ENCODE measurements around the gene CBARP.

The CBARP gene

DNA sequence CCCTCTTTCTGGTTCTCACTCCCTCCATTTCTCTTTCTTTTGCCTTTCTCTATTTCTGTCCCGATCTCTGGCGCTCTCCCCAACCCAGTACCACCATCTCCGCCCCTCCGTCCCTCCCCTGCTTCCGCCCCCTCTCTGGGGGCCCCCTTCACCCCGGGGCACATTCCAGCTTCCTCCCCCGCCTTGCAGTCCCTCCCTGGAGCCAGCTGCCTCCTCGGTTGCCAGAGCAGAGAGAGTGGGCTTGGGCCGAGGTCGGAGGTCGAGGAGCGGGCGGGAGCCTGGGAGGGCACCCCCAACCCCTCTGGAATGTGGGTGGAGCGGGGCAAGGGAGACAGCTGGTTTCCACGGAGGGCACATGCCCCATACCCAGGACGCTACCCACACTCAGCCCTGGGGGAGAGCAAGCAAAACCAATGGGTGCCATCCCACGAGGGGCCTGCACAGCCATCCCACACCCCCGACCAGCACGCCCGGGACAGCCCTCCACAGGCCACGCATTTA lies 24.9 kb upstream of the CBARP start:
- FAIRE-seq = no peak

DNA sequence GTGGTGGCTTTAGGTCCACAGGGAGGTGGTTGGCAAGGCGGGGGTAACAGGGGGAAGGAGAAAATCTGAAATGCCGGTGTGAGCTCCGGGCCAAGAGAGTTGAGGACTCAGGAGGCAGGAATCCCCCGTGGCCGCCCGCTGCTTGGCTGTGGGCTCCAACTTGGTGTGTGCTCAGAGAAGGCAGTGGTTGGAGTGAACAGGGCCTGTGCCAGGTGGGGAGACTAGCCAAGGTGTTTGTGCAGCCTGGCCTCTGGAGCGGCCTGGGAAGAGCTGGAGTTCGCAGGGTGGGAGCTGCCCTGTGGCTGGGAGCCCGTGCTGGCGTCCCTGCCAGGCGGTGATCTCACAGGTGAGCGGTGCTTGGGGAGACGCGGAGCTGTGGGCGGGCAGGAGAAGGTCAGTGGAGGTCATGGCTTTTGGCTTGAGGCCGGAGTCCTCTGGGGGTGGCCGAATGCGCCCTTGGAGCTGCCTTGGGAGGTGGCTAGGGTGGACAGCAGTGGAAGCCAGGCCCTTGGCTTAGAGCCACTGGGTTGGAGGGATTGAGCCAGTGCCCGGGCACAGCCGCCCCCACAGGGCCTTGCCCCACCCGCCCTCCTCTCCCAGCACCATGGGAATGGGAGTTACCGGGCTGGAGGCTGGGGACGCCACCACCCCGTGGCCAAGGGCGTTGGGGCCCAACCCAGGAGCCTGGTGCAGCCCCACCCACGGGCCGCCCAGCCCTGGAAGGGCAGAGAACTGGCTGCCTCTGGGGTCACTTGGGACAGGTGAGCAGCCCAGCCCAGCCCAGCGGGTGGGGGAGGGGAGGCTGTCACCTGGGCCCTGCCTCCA lies 24.2 kb upstream of the CBARP start:
- no peak for FAIRE-seq

DNA sequence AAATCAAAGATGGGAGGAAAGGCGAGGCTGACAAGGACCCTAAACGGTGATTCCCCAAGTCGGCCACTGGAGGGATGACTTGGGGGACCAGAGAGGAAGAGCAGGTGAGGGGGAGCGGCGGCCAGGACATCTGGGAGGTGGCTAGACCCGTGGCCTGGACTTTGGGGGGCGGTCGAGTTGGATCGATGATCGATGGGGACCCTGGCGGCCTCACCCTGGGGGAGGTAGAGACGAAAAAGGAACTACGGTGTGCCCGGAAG lies 23.7 kb upstream of the CBARP start:
- no peak for FAIRE-seq

DNA sequence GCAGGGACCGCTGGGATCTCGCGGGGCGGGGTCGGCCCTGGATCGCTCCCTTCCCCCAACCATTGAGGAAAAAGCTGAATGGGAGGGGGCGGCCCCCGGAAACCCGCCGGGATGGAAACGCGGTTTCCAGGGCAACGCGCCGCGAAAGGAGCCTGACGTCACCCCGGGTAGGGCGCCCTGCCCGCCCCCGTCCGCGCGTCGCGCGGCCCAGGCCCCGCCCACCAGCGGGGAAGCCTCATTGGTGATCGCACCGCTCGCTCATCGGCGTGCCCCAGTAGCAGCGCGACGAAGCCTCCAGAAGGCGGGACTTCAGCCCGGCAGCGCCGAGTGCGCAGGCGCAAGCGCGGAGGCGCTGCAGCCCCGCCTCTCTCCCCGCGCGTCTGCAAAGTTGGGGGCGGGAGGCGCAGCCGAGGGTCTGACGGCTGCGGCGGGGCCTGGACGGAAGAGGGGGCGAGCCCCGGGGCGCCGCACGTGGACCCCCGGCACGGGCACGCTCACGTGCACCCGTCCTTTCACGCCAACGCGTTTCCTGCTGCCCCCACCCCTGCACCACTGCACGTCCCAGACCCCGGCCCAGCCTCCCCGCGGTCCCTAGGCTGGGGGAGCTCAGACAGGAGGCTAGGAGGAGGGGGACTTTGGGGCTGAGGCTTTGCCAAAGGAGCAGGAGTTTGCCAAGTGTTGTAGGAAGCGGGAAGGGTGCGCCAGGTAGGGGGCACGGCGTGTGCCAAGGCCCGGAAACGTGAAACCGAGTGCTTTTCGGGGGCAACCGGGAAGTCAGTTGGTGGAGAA lies 23.1 kb upstream of the CBARP start:
- FAIRE-seq = no peak

DNA sequence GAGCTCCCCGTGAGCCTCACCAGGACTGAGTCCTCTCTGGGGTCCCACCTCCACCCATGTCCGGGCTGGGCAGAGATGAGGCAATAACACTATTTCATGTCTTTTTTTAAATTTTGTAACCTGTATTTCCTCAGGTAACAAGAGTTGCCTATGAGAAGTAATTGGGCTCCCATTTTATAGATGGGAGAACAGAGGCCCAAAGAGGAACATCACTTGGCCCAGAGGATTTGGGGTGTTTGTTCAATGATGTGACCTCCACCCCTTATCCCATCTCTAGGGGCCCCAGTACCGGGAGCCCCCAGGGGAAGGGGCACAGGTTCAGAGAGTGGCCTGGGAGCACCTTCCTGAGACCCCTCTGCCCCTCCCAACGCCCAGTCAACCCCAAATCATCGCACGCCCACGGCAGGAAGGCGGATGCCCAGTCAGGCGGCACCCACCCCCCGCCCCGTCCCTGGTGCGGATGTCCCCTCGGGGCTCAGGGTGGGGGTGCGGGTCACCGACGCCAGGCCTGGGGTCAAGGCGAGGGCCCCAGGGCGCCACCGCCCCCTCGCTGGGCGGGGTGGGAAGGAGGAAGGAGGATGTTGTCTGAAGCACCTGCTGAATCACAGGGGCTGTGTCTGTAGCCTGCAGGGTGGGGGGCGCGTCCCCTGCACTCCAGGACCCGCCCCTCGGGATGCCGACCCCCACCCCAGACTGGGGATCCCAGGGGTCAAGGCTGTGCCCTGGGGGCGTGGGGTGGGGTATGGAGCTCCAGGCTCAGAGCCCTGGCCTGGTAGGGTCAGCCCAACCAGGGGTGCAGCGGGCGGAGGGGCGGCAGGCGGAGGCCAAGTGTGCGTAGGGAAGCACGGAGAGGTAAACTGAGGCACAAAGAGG lies 22.3 kb upstream of the CBARP start:
- FAIRE-seq = no peak

DNA sequence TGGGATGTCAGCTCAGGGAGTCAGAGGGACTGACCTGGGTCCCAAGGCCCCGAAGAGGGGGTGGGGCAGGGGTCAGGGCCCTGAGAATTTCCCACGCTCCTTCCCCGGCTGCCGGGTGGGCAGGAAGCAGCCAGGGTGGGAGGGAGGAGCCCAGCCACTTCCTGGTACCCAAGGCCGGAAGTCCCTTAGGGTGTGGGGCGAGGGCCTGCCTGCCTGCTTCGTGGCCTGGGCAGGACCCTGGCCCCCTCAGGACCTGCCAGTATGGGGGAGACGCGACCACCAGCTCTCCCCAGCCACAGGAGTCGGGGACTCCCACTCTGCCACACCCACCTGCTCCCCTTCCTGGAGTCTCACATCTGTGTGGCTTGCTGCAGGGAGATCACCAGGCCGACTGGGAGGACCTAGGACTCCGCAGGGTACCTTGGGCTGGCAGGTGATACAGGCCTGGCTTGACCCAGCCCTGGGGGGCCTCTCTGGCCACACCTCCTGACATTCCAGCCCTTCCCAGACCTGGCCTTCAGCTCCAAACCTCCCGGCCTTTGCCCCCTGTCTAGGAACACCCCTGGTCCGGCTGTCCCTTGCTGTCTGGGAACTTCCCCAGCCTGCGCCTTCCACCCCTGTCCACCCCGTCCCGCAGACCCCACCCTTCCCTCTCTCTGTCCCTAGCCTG lies 21.5 kb upstream of the CBARP start:
- no peak for FAIRE-seq

DNA sequence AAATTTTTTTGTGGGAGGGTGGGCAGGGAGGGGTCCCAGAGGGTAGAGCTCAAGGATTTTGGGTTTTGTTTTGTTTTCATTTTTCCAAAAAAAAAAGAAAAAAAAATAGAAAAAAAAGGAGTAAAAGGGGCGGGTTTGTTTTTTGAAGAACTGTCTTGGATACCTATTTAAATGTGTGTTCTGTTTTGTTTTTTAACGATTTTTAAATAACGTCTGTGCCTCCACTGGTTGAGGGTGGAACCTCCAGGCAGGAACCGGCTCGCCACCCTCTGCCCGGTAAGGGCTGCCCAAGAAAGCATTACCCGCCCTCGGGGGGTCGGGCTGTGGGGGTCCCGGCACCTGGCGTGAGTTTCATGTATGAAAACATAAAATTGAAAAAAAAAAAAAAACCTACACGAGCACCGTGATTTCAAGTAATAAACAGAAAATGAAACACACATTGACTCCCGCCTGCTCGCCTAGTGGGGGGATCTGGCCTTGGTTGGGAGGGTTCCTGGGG lies 21.0 kb upstream of the CBARP start:
- FAIRE-seq = no peak

DNA sequence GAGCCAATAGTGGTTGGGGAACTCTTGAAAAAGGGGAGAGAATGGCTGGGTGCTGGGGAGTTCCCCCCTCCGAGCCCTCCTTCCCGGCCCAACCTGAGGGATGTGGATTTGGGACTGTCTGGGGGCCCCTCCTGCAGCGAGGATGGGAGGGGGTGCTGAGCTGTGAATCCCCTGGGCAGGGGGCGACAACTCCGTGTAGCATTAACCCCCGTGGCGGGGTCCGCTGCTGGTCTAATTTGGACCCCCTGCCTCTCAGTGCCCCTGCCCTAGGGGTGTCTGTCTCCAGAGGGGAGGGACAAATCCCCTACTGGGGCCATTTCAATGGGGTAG lies 20.3 kb upstream of the CBARP start:
- no peak for FAIRE-seq

DNA sequence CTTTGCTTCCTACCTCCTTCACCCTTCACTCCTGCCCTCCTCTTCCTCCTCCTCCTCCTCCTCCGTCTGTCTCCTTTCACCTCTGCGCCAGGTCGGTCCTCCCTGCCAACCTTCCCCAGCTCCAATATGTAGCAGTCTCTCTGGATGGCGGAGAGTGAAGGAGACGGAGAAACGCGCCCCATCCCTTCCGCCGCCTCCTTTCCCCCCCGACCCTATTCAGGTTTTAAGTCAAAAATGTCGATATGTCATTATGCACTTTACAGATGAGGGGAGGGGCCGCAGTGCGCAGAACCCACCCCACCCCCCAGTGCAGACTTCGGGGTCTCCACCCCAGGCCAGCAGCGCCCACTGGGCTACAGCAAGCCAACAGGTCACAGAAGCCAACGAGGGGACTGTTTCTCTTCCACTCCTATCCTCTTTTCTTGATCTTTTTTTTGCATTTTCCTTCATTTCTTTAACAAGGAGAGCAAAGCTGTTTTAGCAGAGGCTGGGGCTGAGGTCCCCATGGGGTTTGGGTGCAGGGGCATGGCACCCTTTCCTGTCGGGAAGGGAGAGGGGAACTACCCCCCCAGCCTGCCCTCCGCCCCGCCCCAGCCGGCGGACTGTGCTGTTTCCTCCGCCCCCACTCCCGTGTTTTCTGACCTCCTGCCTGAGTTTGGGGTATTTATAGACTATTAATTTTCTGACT lies 19.8 kb upstream of the CBARP start:
- FAIRE-seq = no peak

DNA sequence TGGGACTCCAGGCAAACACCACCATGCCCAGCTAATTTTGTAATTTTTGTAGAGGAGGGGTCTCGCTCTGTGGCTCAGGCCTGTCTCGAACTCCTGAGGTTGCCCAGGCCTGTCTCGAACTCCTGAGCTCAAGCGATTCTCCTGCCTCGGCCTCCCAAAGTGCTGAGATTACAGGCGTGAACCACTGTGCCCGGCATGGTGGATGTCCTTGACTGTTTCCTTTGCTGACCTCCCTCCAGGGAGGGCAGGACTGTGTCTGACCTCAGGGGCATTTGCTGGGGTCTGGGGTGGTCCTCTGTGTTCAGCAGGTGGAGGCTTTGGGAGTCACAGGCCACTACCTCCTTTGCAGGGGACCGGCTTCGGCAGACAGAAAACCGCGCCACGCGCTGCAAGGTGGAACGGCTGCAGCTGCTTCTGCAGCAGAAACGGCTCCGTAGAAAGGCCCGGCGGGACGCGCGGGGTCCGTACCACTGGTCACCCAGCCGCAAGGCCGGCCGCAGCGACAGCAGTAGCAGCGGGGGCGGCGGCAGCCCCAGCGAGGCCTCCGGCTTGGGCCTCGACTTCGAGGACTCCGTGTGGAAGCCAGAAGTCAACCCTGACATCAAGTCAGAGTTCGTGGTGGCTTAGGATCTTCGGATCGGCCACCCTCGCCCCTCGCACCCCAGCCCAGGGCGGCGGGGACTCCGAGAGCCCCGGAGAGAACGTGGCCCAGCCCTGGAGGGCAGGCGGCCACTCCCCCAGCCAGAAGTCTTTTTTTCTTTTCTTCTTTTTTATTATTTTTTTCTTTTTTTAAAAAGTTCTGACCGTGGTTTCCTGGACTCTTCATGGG lies 19.1 kb upstream of the CBARP start:
- FAIRE-seq = no peak

DNA sequence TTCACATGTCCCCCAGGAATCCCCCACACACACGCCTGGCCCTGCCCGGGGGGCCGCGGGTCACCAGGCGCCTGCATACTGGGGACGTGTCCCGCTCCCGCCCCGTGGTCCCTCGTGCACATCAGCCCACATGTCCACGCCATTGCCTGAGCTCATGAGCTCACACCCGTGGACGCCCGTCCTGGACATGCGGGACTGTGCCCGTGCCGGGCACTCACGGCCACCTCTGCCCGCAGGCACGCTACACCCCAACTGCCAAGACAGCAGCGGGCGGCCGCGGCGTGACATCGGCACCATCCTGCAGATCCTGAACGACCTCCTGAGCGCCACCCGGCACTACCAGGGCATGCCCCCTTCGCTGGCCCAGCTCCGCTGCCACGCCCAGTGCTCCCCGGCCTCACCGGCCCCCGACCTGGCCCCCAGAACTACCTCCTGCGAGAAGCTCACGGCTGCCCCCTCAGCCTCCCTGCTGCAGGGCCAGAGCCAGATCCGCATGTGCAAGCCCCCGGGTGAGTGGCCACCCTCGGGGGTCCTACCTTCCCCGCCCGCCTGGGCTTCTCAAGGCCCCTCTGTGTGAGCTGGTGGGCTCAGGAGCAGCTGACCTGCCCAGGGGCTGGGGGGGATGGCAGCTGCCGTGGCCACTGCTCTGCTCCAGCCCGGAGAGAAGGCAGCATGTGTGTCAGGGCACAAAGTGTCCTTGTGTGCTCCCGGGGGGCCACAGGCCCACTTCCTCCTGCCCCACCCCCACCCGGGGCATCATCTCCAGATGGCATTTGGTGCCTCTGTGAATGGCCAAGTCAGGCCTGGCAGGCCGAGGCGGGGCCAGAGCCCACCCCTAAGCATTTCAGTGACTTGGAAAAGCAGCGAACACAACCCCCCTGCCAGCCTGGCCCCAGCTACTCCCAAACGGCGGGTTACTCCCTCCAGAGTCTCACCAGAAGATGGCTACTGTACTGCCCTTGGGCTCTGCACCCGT lies 17.7 kb upstream of the CBARP start:
- no peak for FAIRE-seq

DNA sequence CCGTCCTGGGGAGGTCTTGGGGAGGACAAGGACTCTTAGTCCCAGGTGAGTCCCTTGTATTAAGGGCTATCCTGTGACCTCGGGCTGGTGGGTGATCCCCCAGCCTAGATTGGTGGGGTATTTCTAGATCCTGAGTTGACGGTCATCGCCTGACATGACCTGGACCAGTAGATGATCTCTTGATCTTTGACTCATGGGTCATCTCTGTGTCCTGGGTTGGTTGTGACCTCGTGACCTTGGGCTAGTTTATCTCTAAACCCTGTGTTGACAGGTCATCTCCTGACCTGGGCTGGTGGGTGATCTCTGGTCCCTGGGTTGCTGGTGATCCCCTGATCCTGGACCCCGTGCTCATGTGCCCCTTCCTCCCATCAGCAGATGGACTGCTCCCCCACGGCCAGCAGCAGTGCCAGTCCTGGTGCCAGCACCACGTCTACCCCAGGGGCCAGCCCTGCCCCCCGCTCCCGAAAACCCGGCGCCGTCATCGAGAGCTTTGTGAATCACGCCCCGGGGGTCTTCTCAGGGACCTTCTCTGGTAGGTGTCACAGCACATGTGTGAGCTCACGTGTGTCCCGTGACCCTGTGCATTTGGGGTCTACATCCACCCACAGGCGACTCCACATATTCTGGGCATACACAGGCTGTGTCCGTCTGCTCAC lies 16.9 kb upstream of the CBARP start:
- no peak for FAIRE-seq

DNA sequence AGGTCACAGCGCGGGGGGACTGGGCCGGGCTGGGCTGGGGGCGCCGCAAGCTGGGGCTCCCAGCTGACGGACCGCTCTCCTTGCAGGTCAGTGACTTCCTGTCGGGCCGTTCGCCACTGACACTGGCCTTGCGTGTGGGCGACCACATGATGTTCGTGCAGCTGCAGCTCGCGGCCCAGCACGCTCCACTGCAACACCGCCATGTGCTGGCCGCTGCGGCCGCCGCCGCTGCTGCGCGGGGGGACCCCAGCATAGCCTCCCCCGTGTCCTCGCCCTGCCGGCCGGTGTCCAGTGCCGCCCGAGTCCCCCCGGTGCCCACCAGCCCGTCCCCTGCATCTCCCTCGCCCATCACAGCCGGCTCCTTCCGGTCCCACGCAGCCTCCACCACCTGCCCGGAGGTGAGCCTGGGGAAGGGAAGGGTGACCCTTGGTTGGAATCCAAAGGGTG lies 16.3 kb upstream of the CBARP start:
- FAIRE-seq = no peak

DNA sequence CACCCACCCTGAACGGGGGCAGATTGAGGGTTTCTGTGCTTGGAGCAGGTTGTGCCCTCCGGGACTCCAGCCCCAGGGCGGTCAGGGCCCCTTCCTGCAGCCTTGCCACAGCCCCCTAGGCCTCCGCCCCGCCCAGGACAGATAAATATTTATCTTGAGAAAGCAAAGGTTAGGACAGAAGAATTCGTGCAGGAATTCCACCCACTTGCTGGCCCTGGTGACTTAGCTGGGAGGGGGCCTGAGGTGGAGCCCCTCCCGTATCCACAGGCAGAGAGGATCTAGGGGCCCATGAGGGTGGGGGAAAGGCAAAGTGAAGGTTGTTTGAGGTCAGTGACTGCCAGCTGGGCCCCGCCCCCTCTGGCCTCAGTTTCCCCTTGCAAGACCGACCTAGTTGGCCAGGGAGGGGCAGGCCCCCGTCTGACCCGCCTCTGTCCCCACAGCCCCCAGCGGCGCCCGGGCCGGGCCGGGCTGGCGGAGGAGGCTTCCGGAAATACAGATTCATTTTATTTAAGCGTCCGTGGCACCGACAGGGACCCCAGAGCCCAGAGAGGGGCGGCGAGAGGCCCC lies 15.8 kb upstream of the CBARP start:
- no peak for FAIRE-seq

DNA sequence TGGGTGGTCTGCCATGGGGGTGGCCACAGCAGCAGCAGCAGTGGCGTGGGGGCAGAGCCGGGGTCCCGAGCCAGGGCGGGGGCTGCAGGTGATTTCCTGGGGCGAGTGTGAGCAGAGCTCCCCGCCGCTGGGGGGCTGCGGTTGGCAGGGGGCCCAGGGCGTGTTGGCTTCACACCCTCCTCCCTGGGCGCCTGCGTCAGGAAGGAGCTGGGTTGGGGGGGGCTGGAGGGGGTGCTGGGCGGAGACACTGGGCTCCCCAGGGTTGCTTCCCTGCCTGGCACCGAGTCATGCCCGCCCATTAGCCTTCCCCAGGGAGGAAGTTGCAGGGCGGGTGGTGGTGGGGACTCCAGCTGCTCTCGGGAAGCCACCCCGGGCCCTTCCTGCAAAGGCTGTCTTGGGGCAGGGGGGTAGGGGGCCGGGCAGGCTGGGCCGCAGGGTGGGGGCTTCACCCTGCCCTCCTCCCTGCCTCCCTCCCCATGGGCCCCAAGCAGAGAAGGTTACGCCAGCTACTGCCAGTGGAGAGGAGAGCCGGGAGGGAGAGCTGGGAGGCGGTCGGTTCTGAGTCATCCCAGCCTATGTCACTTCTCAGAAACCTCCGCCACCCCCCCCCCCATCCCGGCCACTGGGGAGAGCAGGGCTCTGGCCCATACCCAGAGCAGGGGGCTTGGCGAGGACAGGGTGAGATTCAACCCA lies 15.2 kb upstream of the CBARP start:
- FAIRE-seq = no peak

DNA sequence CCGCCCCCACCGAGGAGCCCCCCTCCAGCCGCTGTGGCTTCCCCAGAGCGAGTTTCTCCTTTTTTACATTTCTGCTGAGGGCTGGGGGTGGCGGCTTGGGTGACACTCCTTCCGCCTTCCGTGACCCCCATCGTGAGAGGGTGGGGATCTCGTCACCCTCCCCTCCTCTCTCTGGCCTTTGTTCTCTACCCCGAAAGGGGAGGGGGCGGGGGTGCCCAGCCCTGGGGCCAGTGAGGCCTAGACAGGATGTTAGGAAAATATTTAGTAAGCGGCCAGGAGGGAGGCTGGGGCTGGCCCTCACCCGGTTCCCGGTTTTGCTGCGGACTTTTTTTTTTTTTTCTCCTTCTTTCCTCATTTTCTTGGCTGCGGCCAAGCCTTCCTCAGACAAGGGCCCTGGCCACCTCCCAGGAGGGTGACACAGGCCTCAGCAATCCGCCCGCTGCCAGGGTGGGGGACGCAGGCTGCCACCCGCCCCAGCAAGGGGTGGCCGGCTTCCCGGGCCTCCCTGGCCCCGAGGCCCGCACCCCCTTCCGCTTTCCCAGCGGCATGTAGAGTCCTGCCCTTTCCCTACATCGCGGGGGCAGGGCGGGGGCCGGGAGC lies 14.5 kb upstream of the CBARP start:
- FAIRE-seq = no peak

DNA sequence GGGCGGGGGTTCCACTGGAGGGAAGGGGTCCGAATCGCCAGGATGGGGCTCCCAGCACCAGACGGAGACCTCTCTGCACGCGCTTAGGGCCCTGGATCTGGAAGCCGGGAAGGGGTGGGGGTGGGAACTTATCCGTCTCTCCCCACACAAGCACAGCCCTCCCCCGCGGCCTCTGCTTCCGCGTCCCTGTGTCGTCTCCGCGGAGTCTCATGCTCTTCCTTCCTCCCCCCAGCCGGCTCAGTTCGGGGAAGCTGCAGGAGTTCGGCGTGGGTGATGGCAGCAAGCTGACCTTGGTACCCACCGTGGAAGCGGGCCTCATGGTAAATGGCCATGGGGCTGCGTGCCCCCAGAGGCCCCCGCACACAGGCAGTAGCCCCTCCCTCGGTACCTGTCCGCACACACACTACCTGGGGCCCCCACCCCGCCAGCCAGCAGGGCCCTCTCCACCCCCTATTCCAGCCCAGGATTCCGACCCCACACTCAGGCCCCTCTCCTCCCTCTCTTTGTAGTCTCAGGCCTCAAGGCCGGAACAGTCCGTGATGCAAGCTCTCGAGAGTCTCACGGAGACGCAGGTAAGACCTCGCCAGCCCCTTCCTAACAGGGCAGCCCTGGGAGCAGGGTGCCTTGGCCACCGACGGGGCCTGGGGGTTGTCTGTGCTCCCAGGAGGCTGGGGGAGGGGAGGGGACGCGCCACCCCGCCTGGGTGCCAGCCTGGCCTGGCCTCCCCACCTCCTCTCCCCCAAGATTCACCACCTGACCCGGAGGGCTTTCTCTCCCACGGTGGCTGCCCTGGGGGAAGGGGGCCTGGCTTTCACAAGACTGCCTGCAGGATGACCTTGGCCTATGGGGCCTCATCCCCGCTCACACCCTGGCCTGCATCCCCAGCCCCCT lies 13.8 kb upstream of the CBARP start:
- FAIRE-seq = no peak

All from A204.1 (cell line).